Measurements from ENCODE around the gene DAB2IP. TPM values are rescaled to one million over a fixed set of nuclear protein-coding genes. Genes with fewer than 3 reads are reported as not detected.
A peak's percentile ranks its signal among the peaks of the same experiment; 100 is the strongest.

Gene DAB2IP
- polyA plus RNA-seq, 1 donor (not counting 4 experiments of a cell fraction or from before 2014, with no cell fraction given), result 28.6 TPM

- Histone ChIP-seq H3K27ac (ENCODE audit: control insufficient read depth, insufficient read depth, low read length) (no peak overlapping the region), H3K4me1 (ENCODE audit: control insufficient read depth, extremely low read depth, insufficient read depth, low read length) (peaks cover 36% of the 10 kb centered on the region), H3K27me3 (ENCODE audit: control insufficient read depth, extremely low read depth, insufficient read depth, low read length) (no peaks in the 10 kb centered on the region), H3K4me2 (ENCODE audit: control insufficient read depth, extremely low read depth, insufficient read depth, low read depth, low read length) (no peak overlapping the region), H4K20me1 (ENCODE audit: control insufficient read depth, extremely low read depth, insufficient read depth, low read length) (peaks cover 5% of the 10 kb centered on the region), H3K9ac (ENCODE audit: control insufficient read depth, extremely low read depth, insufficient read depth, low read length) (no peak overlapping the region), H3K9me3 (ENCODE audit: control insufficient read depth, low read depth, low read length) (no peaks in the 10 kb centered on the region), H2AFZ (ENCODE audit: control insufficient read depth, low read length) (no peak overlapping the region), H3K4me3 (ENCODE audit: control insufficient read depth in 2 of 3, extremely low read depth in 1 of 3, insufficient read depth in 2 of 3, low read depth in 1 of 3, low read length in 3 of 3) (no peak overlapping the region), H3K79me2 (ENCODE audit: control insufficient read depth, insufficient read depth, low read length) (peaks cover 88% of the 10 kb centered on the region), H3K36me3 (ENCODE audit: control insufficient read depth in 2 of 2, extremely low read depth in 1 of 2, insufficient read depth in 2 of 2, low read length in 2 of 2) (peaks cover 3 to 6% of the 10 kb centered on the region in 2 experiments), H3K9me1 (ENCODE audit: control insufficient read depth, extremely low read depth, insufficient read depth, low read length) (peaks cover 9% of the 10 kb centered on the region)
- TF ChIP-seq EZH2 (IDR thresholded peaks at IDR 0.05; ENCODE audit: low read length) (no peak), CTCF (optimal IDR thresholded peaks at IDR 0.05 in 1 of 3, IDR thresholded peaks at IDR 0.05 in 1 of 3, conservative IDR thresholded peaks at IDR 0.05 in 1 of 3; ENCODE audit: extremely low read depth in 1 of 3, insufficient read depth in 2 of 3, low read length in 3 of 3) (no peak)
- dilution Hi-C loops (cut with MboI; ENCODE audit: extremely low pct_ligation_motif_present, low sequenced_read_pairs), result no loop called here
- DNase-seq (ENCODE audit: low read depth, low spot score) (no peak), FAIRE-seq (no peak)
These were observed 63.4 kb downstream of the DAB2IP start for GRCh38 chr9:121714873-121715272.

- peak; percentile 96 for FAIRE-seq
- H3K4me2 ChIP-seq (ENCODE audit: control insufficient read depth, extremely low read depth, insufficient read depth, low read depth, low read length), result peak overlapping the region; percentile 64
- no peak for DNase-seq (ENCODE audit: low read depth, low spot score)
- H3K36me3 ChIP-seq (ENCODE audit: control insufficient read depth in 2 of 2, extremely low read depth in 1 of 2, insufficient read depth in 2 of 2, low read length in 2 of 2), result peaks cover 4 to 9% of the 10 kb centered on the region in 2 experiments
- H3K27ac ChIP-seq (ENCODE audit: control insufficient read depth, insufficient read depth, low read length), result peak overlapping the region; percentile 73
- H3K4me3 ChIP-seq (ENCODE audit: control insufficient read depth in 2 of 3, extremely low read depth in 1 of 3, insufficient read depth in 2 of 3, low read depth in 1 of 3, low read length in 3 of 3), result no peak overlapping the region
- no peak overlapping the region for H2AFZ ChIP-seq (ENCODE audit: control insufficient read depth, low read length)
- H3K9me1 ChIP-seq (ENCODE audit: control insufficient read depth, extremely low read depth, insufficient read depth, low read length), result peaks cover 15% of the 10 kb centered on the region
- H3K9me3 ChIP-seq (ENCODE audit: control insufficient read depth, low read depth, low read length), result no peaks in the 10 kb centered on the region
- dilution Hi-C loops (cut with MboI; ENCODE audit: extremely low pct_ligation_motif_present, low sequenced_read_pairs), result no loop called here
- peaks cover 11% of the 10 kb centered on the region for H4K20me1 ChIP-seq (ENCODE audit: control insufficient read depth, extremely low read depth, insufficient read depth, low read length)
- peaks cover 57% of the 10 kb centered on the region for H3K4me1 ChIP-seq (ENCODE audit: control insufficient read depth, extremely low read depth, insufficient read depth, low read length)
- peak overlapping the region; percentile 61 for H3K9ac ChIP-seq (ENCODE audit: control insufficient read depth, extremely low read depth, insufficient read depth, low read length)
- TF ChIP-seq CTCF (optimal IDR thresholded peaks at IDR 0.05 in 1 of 3, IDR thresholded peaks at IDR 0.05 in 1 of 3, conservative IDR thresholded peaks at IDR 0.05 in 1 of 3; ENCODE audit: extremely low read depth in 1 of 3, insufficient read depth in 2 of 3, low read length in 3 of 3) (no peak), EZH2 (IDR thresholded peaks at IDR 0.05; ENCODE audit: low read length) (no peak)
- peaks cover 83% of the 10 kb centered on the region for H3K79me2 ChIP-seq (ENCODE audit: control insufficient read depth, insufficient read depth, low read length)
- no peaks in the 10 kb centered on the region for H3K27me3 ChIP-seq (ENCODE audit: control insufficient read depth, extremely low read depth, insufficient read depth, low read length)
These were observed 65.9 kb downstream of the DAB2IP start for GRCh38 chr9:121717141-121717991.
